Central memory CD4-positive, alpha-beta T cell (primary cell): ENCODE results near the gene NRG3.

Experiments
- DNase-seq: peaks from one replicate; pipeline ENCODE4 v3.0.0; 2022

The NRG3 gene

DNA sequence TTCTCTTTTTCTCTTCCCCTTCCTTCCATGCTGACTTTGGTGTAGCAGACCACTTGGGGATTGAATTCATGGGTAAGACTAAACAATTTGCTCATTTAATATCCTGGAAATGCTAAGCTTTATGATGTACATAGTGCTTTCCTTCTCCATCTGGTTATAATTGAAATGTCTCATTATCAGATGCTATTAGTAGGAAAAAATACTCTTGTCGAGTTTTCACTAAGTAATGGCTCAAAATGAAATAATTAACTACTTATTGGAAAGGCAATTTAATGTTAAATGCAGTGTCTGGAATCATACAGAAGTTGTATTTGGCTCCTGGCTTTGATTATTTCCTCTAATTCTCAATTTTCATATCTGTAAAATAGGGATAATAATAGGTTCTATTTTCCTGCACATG is 990.4 kb downstream of the NRG3 start:
- DNase-seq = no peak

- DNase-seq = no peak
These were observed 991.5 kb downstream of the NRG3 start for GRCh38 chr10:82866424-82867020.

GRCh38 chr10:82867056-82867455 is 992.1 kb downstream of the NRG3 start:
- DNase-seq = no peak

DNA sequence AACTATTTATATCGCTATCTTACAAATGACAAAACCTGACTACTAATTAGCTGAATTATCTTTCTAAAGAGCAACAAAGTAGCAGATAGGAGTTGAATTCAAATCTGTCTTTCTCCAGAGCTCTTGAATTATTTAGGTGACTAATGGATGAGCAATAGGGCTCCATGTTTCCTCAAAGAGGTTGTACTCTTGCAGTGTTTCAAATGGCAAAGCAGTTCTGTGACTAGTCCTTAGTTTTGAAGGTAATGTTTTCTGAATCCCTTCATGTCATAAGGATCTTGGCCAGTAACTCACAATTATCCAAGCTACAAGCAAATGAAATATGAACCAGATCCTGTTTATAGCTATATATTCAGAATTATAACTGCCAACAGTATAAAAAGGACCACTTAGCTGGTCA is 999.7 kb downstream of the NRG3 start:
- no peak for DNase-seq

GRCh38 chr10:82880776-82881290 is 1005.8 kb downstream of the NRG3 start:
- no peak for DNase-seq

- DNase-seq = no peak
These were observed 1007.7 kb downstream of the NRG3 start for GRCh38 chr10:82882722-82883121.

GRCh38 chr10:82883603-82884002 is 1008.6 kb downstream of the NRG3 start:
- no peak for DNase-seq

GRCh38 chr10:82887488-82887887 is 1012.5 kb downstream of the NRG3 start:
- no peak for DNase-seq

DNA sequence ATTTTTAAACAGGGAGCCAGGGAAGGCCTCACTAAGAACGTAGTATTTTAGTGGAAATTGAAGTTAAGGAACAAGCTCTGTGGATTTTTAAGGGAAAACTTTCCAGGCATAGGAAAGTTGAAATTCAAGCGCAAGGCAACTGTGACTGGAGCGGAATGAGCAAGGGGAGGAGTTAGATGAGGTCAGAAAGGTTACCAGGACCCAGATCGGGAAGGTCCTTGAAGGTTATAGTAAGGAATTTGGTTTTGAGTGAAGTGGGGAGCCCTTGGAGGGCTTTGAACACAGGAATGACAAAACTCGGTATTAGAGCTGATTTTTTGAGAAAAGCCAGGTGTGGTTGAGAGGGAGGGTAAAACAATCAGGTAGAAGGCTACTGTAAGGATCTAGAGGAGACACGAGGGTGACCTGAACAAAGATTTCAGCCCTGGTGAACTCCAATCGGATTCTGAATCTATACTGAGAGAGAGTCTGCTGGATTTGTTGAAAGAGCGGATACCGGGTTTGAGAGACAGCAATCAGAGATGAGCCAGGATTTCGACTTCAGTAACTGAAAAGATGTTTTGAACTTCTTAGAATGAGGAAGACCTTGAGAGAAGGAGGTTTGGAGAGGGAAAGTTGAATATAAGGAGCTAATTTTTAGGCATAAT is 1013.9 kb downstream of the NRG3 start:
- DNase-seq = no peak

GRCh38 chr10:82889728-82890127 is 1014.7 kb downstream of the NRG3 start:
- DNase-seq = no peak

DNA sequence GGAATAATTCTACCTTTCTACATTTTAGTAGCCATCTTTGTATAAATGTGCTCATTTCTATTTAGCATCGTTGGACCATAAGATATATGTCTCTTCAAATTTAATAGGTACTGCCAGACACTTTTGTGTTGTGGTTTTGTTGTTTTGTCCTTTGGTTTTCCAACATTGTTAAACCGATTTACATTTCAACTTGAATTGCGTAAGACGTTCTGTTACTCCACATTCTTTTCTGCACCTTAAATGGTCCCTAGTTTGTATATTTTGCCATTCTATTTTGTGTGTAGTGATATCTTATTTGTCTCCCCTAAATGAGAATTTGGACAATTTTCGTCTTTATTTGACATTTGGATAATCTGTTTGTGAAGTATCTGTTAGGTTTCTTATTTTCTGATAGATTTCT is 1015.6 kb downstream of the NRG3 start:
- DNase-seq = no peak

- DNase-seq = no peak
These were observed 1033.1 kb downstream of the NRG3 start for GRCh38 chr10:82908096-82908495.

DNA sequence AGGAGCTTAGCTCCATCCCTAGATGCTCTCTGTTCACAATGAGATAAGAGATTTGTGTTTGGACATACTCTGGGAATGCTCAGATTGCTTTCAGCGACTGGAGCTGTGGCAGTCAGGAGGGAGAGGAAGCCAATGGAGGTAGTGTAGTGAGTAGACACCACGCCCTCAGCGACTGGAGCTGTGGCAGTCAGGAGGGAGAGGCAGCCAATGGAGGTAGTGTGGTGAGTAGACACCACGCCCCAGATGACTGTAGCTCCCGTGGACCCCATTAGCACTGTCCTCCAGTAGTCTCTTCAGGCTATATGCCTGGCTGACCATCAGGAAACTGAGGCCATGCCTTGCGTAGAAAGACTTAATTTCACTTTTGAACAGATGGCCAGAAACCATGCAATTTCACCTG is 1033.8 kb downstream of the NRG3 start:
- DNase-seq = no peak

GRCh38 chr10:82910301-82910700 is 1035.3 kb downstream of the NRG3 start:
- DNase-seq = no peak

GRCh38 chr10:82914655-82915136 is 1039.7 kb downstream of the NRG3 start:
- no peak for DNase-seq

DNA sequence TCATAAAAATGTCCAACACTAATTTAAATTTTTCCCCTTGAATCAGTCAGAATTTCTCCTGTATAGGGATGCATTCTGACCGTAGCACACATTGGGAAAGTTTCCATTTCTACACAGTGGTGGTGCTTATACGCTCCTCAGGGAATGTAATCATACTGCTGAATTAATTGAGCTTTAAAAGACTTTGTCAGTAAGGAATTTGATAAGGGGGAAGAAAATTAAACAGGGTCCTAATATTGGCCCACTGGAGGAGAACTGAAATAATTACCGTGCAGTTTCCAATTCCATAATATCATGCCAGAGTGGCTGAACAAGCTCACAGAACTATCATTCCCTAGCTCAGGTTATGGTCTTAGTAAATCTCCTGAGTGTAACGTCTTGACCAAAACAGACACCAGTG is 1041.9 kb downstream of the NRG3 start:
- no peak for DNase-seq

GRCh38 chr10:82918022-82918421 is 1043.0 kb downstream of the NRG3 start:
- no peak for DNase-seq

GRCh38 chr10:82922046-82922445 is 1047.1 kb downstream of the NRG3 start:
- no peak for DNase-seq

- no peak for DNase-seq
These were observed 1047.8 kb downstream of the NRG3 start for GRCh38 chr10:82922755-82923154.

DNA sequence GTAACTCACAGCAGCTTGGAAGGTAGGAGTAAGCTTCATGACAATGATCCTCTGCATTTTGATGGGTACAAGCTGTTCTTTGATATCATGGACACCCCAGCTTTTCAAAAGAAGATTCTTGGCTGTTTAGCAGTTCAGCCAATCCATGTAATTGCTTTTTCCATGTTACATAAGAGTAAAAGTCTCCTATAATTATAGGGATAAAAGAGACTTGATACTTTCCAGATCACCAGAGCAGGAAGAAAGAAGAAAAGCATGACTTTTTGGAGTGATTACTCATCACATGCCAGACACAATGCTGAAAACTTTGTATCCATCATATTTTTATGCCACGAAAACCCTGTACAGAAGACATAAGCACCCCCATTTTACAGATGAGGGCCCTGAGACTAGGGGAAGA is 1049.7 kb downstream of the NRG3 start:
- DNase-seq = no peak

GRCh38 chr10:82925547-82925946 is 1050.6 kb downstream of the NRG3 start:
- DNase-seq = no peak

GRCh38 chr10:82932451-82932850 is 1057.5 kb downstream of the NRG3 start:
- no peak for DNase-seq

GRCh38 chr10:82934429-82934828 is 1059.4 kb downstream of the NRG3 start:
- no peak for DNase-seq

- no peak for DNase-seq
These were observed 1060.0 kb downstream of the NRG3 start for GRCh38 chr10:82934947-82935346.

GRCh38 chr10:82938331-82938730 is 1063.3 kb downstream of the NRG3 start:
- DNase-seq = no peak
